PC-9 (cell line): ENCODE measurements around the gene BHLHA15.

ENCODE experiments used
- CTCF ChIP-seq: fragments of 200-600 bp; sonication (generic); conservative IDR thresholded peaks from 2 replicates; pipeline ENCODE4 v1.6.1; 2017; ENCODE audit warnings: mixed run types, antibody characterized with exemption, mild to moderate bottlenecking, moderate library complexity
- EZH2 ChIP-seq: fragments of 200-600 bp; sonication (generic); IDR thresholded peaks from 2 replicates; pipeline ENCODE4 v1.8.0; 2017; ENCODE audit warnings: antibody characterized with exemption, low read depth

DNA sequence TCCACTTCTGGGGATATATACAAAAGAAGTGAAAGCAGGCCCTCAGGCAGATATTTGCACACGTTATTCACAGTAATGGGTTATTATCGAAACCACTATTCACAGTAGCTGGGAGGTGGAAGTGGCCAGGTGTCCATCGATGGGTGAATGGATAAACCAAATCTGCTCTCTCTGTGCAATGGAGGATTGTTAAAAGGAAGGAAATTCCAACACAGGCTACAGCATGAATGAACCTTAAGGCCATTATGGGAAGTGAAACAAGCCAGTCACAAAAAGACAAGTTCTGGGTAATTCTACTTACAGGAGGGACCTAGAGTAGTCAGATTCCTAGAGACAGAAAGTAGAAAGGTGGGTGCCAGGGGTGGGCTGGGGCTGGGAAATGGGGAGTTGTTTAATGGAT, 48.5 kb upstream of the BHLHA15 start:
- TF ChIP-seq CTCF, result no peak
- no peak for TF ChIP-seq EZH2
